H1 (cell line): ENCODE data around the gene IFITM2. TPM values are rescaled to one million over a fixed set of nuclear protein-coding genes. Genes with fewer than 3 reads are reported as not detected.

Source experiments
- CTBP2 ChIP-seq: IDR thresholded peaks from 2 replicates; pipeline ENCODE4 v1.7.0; 2011; ENCODE audit warnings: borderline replicate concordance, mild to moderate bottlenecking, moderate library complexity, mixed read lengths, low read length; ENCODE audit not compliant: insufficient read depth, insufficient read length
- KDM1A ChIP-seq: fragments of 200-600, 300-600 bp; sonication (generic); IDR thresholded peaks from 2 replicates; pipeline ENCODE4 v1.7.1; 2016; ENCODE audit warnings: mild to moderate bottlenecking, low read length, borderline replicate concordance
- POLR2A ChIP-seq, 2 experiments: IDR thresholded peaks; 1 replicate in 1 of 2; 2 replicates in 1 of 2; pipeline ENCODE4 v1.6.1; 2011; ENCODE audit warnings: low read depth in 2 of 2, low read length in 2 of 2, mild to moderate bottlenecking in 2 of 2; ENCODE audit errors: control extremely low read depth in 1 of 2
- TAF1 ChIP-seq: IDR thresholded peaks from 2 replicates; pipeline ENCODE4 v1.6.1; 2011; ENCODE audit warnings: mild to moderate bottlenecking, low read depth, low read length
- TCF12 ChIP-seq: IDR thresholded peaks from 2 replicates; pipeline ENCODE4 v1.6.1; 2011; ENCODE audit warnings: low read depth, mild to moderate bottlenecking, low read length
- polyA plus RNA-seq, 7 experiments: library from polyadenylated mRNA; depleted of rRNA in 3 of 7; stranded (reverse) in 5 of 7; unstranded in 2 of 7; fragments of >200 nt in 5 of 7; fragments of 200-250 nt in 2 of 7; gene quantifications; 1 replicate in 5 of 7; 2 replicates in 1 of 7; 4 replicates in 1 of 7; pipeline versions ENCODE4 v1.2.1 to v1.2.3, GENCODE V29; 2011 to 2013; ENCODE audit warnings: missing spikeins in 2 of 7, mixed read lengths in 2 of 7
- total RNA-seq: library from RNA; stranded (reverse); fragmentation: NEBNext Ultra II Directional; extraction: Animal tissue kit (Norgen Biotek cat#: 25700); gene quantifications from 2 replicates; pipeline ENCODE4 v1.2.1, GENCODE V29; 2021
- TF ChIP-seq, protein P1 (sequence below): fragments of 300-600 bp; sonication (generic); IDR thresholded peaks from 2 replicates; pipeline ENCODE4 v1.7.1; 2012; ENCODE audit warnings: low read length, moderate library complexity, mild to moderate bottlenecking, inconsistent platforms; ENCODE audit not compliant: insufficient replicate concordance
- TF ChIP-seq, protein P2 (sequence below): IDR thresholded peaks from 2 replicates; pipeline ENCODE4 v1.6.1; 2012; ENCODE audit warnings: inconsistent platforms

IFITM2 gene
- total and polyA plus RNA-seq, 2 of the 8 experiments (the other 6 are each of a cell fraction or from before 2014, with no cell fraction given): 399 to 764 TPM

DNA sequence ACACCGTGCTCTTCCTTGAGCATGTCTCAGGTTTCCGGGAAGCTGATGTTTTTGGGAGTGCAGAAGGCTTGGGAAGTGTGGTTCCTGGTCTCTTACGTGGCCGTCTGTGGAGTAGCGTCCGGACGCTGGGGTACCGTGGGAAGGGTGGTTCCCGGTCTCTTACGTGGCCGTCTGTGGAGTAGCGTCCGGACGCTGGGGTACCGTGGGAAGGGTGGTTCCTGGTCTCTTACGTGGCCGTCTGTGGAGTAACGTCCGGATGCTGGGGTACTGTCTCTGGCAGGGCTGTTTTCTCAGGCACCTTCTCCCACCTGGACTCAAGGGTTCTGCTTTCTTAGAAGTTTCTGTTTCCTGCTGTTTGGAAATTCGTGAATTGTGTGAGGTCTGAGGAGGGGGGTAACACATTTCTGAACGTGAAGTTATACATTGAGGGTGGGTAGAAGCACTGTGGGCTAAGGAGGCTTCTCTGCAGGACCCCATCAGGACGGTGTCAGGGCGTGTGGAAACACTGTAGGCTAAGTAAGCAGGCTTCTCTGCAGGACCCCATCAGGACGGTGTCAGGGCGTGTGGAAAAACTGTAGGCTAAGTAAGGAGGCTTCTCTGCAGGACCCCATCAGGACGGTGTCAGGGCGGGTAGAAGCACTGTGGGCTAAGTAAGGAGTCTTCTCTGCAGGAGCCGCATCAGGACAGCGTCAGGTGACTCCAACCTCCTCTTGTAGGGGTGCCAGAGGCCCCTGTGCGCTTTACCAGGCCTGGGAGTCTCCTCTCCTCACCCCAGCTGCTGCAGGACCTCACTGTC lies 18.4 kb downstream of the IFITM2 start (continued):
- TF ChIP-seq, protein P1, sequence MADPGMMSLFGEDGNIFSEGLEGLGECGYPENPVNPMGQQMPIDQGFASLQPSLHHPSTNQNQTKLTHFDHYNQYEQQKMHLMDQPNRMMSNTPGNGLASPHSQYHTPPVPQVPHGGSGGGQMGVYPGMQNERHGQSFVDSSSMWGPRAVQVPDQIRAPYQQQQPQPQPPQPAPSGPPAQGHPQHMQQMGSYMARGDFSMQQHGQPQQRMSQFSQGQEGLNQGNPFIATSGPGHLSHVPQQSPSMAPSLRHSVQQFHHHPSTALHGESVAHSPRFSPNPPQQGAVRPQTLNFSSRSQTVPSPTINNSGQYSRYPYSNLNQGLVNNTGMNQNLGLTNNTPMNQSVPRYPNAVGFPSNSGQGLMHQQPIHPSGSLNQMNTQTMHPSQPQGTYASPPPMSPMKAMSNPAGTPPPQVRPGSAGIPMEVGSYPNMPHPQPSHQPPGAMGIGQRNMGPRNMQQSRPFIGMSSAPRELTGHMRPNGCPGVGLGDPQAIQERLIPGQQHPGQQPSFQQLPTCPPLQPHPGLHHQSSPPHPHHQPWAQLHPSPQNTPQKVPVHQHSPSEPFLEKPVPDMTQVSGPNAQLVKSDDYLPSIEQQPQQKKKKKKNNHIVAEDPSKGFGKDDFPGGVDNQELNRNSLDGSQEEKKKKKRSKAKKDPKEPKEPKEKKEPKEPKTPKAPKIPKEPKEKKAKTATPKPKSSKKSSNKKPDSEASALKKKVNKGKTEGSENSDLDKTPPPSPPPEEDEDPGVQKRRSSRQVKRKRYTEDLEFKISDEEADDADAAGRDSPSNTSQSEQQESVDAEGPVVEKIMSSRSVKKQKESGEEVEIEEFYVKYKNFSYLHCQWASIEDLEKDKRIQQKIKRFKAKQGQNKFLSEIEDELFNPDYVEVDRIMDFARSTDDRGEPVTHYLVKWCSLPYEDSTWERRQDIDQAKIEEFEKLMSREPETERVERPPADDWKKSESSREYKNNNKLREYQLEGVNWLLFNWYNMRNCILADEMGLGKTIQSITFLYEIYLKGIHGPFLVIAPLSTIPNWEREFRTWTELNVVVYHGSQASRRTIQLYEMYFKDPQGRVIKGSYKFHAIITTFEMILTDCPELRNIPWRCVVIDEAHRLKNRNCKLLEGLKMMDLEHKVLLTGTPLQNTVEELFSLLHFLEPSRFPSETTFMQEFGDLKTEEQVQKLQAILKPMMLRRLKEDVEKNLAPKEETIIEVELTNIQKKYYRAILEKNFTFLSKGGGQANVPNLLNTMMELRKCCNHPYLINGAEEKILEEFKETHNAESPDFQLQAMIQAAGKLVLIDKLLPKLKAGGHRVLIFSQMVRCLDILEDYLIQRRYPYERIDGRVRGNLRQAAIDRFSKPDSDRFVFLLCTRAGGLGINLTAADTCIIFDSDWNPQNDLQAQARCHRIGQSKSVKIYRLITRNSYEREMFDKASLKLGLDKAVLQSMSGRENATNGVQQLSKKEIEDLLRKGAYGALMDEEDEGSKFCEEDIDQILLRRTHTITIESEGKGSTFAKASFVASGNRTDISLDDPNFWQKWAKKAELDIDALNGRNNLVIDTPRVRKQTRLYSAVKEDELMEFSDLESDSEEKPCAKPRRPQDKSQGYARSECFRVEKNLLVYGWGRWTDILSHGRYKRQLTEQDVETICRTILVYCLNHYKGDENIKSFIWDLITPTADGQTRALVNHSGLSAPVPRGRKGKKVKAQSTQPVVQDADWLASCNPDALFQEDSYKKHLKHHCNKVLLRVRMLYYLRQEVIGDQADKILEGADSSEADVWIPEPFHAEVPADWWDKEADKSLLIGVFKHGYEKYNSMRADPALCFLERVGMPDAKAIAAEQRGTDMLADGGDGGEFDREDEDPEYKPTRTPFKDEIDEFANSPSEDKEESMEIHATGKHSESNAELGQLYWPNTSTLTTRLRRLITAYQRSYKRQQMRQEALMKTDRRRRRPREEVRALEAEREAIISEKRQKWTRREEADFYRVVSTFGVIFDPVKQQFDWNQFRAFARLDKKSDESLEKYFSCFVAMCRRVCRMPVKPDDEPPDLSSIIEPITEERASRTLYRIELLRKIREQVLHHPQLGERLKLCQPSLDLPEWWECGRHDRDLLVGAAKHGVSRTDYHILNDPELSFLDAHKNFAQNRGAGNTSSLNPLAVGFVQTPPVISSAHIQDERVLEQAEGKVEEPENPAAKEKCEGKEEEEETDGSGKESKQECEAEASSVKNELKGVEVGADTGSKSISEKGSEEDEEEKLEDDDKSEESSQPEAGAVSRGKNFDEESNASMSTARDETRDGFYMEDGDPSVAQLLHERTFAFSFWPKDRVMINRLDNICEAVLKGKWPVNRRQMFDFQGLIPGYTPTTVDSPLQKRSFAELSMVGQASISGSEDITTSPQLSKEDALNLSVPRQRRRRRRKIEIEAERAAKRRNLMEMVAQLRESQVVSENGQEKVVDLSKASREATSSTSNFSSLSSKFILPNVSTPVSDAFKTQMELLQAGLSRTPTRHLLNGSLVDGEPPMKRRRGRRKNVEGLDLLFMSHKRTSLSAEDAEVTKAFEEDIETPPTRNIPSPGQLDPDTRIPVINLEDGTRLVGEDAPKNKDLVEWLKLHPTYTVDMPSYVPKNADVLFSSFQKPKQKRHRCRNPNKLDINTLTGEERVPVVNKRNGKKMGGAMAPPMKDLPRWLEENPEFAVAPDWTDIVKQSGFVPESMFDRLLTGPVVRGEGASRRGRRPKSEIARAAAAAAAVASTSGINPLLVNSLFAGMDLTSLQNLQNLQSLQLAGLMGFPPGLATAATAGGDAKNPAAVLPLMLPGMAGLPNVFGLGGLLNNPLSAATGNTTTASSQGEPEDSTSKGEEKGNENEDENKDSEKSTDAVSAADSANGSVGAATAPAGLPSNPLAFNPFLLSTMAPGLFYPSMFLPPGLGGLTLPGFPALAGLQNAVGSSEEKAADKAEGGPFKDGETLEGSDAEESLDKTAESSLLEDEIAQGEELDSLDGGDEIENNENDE: no peak
- TF ChIP-seq TCF12 (no peak), CTBP2 (no peak), KDM1A (no peak), TAF1 (no peak), POLR2A (IDR thresholded peaks at IDR 0.05; ENCODE audit: control extremely low read depth in 1 of 2, low read depth in 2 of 2, low read length in 2 of 2) (no peak)
- TF ChIP-seq, protein P2, sequence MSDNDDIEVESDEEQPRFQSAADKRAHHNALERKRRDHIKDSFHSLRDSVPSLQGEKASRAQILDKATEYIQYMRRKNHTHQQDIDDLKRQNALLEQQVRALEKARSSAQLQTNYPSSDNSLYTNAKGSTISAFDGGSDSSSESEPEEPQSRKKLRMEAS: no peak
- TF ChIP-seq, all 59 proteins: peak for 0
